Measurements from ENCODE around the gene NCDN.

Gene NCDN

GRCh38 chr1:35539073-35539823, 18.4 kb upstream of the NCDN start:
- H3K27ac ChIP-seq: peak overlapping the region; percentile 33; the same call in 1 of the 2 replicates
- TF ChIP-seq CTCF (conservative IDR thresholded peaks at IDR 0.05): no peak
- no peak for TF ChIP-seq ZFX (IDR thresholded peaks at IDR 0.05)

GRCh38 chr1:35539824-35540261, 17.8 kb upstream of the NCDN start:
- TF ChIP-seq CTCF (conservative IDR thresholded peaks at IDR 0.05) (no peak), ZFX (IDR thresholded peaks at IDR 0.05) (no peak)
- H3K27ac ChIP-seq: no peak overlapping the region; the same call in 1 of the 2 replicates

GRCh38 chr1:35544976-35545375, 12.6 kb upstream of the NCDN start:
- no peak overlapping the region for H3K27ac ChIP-seq
- TF ChIP-seq ZFX (IDR thresholded peaks at IDR 0.05) (no peak), CTCF (conservative IDR thresholded peaks at IDR 0.05) (peak; percentile 32)

GRCh38 chr1:35546614-35547013, 11.0 kb upstream of the NCDN start:
- TF ChIP-seq CTCF (conservative IDR thresholded peaks at IDR 0.05) (no peak), ZFX (IDR thresholded peaks at IDR 0.05) (no peak)

GRCh38 chr1:35553851-35554250, 3.7 kb upstream of the NCDN start:
- no peak for TF ChIP-seq ZFX (IDR thresholded peaks at IDR 0.05)
- TF ChIP-seq CTCF (conservative IDR thresholded peaks at IDR 0.05): no peak
- H3K27ac ChIP-seq: no peak overlapping the region

More at GRCh38 chr1:35546614-35547013, 11.0 kb upstream of the NCDN start:
- H3K27ac ChIP-seq: no peak overlapping the region

GRCh38 chr1:35554266-35555211, 3.1 kb upstream of the NCDN start:
- peak overlapping the region; percentile 51; the same call in 1 of the 2 replicates for H3K27ac ChIP-seq
- TF ChIP-seq CTCF (conservative IDR thresholded peaks at IDR 0.05): no peak
- TF ChIP-seq ZFX (IDR thresholded peaks at IDR 0.05): no peak

GRCh38 chr1:35555212-35555584, 2.4 kb upstream of the NCDN start:
- TF ChIP-seq CTCF (conservative IDR thresholded peaks at IDR 0.05): no peak
- no peak for TF ChIP-seq ZFX (IDR thresholded peaks at IDR 0.05)
- peak overlapping the region; percentile 51; the same call in 1 of the 2 replicates for H3K27ac ChIP-seq

Data from C4-2B (cell line).